Progenitor cell of endocrine pancreas (in vitro differentiated cells): ENCODE results near the gene PTK6. TPM values are rescaled to one million over a fixed set of nuclear protein-coding genes. Genes with fewer than 3 reads are reported as not detected.
"Not testable (repeated sequence)": the region's sequence is repeated elsewhere in the genome, so short reads cannot be mapped to it uniquely, and the experiment has no call there.

Experiments used
- DNase-seq: peaks from one replicate; pipeline ENCODE4 v3.0.0; 2021; ENCODE audit warnings: low spot score; ENCODE audit not compliant: unreplicated experiment
- H3K27ac Mint-ChIP-seq: 2 replicates; pipeline ENCODE4 v1.8.0; 2021; ENCODE audit warnings: mild to moderate bottlenecking, moderate library complexity, mixed read lengths
- H3K27me3 Mint-ChIP-seq: 2 replicates; pipeline ENCODE4 v1.8.0; 2021; ENCODE audit warnings: mixed read lengths
- H3K36me3 Mint-ChIP-seq: 2 replicates; pipeline ENCODE4 v1.8.0; 2022; ENCODE audit warnings: mixed read lengths; ENCODE audit not compliant: insufficient read depth
- H3K4me1 Mint-ChIP-seq: 2 replicates; pipeline ENCODE4 v1.8.0; 2021; ENCODE audit warnings: low read depth, mixed read lengths
- H3K4me3 Mint-ChIP-seq: 2 replicates; pipeline ENCODE4 v1.8.0; 2021; ENCODE audit warnings: low read depth, mild to moderate bottlenecking, moderate library complexity, mixed read lengths
- H3K9me3 Mint-ChIP-seq: 2 replicates; pipeline ENCODE4 v1.8.0; 2021; ENCODE audit warnings: low read depth, mixed read lengths
- total RNA-seq: library from RNA; stranded (reverse); gene quantifications from 2 replicates; pipeline ENCODE4 v1.2.1, GENCODE V29; 2021
- TF ChIP-seq, protein P1 (sequence below): fragments of 200-600 bp; sonication (generic); IDR thresholded peaks from one replicate; pipeline ENCODE4 v1.5.0; 2021; ENCODE audit warnings: antibody characterized with exemption, mild to moderate bottlenecking; ENCODE audit not compliant: unreplicated experiment

PTK6 gene
- total RNA-seq, 1 donor from 2014 or later, result 0.29 TPM

DNA sequence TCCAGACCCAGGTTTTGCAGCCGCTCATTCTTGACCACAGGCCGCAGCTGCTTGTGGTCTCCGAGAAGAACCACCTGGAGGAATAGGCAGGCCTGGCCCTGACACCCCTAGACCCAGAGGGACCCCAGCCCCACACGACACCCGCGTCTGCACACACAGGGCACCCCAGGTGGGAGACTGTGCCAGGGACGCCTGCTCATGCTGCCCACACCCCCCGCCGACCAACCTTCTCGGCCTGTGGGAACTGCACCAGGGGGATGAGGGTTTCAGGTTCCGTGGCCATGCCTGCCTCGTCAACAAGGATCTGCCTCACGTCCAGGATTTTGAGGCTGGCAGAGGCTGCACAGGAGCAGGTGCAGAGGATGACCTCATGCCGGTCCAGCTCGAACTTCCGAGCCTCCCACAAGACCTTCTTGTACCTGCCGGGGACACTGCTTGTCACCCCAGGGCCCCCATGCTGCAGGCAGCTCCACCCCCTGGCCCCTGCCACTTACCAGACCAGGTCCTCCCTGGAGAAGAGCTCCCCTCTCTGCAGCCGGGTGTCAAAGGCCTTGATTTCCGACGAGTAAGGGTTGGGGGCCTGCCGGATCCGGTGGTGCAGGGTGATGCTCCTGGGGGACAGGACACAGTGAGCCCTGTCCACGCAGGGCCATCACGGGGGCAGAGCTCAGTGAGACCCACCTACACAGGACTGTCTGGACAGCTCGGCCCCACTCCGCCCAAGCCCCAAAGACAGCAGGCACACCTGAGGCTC lies 23.9 kb upstream of the PTK6 start:
- no peak for DNase-seq
- Mint-ChIP-seq H3K9me3 (no peaks in the 10 kb centered on the region), H3K27ac (no peak overlapping the region), H3K4me3 (no peak overlapping the region), H3K27me3 (no peaks in the 10 kb centered on the region), H3K36me3 (peaks cover 3% of the 10 kb centered on the region), H3K4me1 (no peaks in the 10 kb centered on the region)
- TF ChIP-seq, protein P1, sequence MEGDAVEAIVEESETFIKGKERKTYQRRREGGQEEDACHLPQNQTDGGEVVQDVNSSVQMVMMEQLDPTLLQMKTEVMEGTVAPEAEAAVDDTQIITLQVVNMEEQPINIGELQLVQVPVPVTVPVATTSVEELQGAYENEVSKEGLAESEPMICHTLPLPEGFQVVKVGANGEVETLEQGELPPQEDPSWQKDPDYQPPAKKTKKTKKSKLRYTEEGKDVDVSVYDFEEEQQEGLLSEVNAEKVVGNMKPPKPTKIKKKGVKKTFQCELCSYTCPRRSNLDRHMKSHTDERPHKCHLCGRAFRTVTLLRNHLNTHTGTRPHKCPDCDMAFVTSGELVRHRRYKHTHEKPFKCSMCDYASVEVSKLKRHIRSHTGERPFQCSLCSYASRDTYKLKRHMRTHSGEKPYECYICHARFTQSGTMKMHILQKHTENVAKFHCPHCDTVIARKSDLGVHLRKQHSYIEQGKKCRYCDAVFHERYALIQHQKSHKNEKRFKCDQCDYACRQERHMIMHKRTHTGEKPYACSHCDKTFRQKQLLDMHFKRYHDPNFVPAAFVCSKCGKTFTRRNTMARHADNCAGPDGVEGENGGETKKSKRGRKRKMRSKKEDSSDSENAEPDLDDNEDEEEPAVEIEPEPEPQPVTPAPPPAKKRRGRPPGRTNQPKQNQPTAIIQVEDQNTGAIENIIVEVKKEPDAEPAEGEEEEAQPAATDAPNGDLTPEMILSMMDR, result no peak

DNA sequence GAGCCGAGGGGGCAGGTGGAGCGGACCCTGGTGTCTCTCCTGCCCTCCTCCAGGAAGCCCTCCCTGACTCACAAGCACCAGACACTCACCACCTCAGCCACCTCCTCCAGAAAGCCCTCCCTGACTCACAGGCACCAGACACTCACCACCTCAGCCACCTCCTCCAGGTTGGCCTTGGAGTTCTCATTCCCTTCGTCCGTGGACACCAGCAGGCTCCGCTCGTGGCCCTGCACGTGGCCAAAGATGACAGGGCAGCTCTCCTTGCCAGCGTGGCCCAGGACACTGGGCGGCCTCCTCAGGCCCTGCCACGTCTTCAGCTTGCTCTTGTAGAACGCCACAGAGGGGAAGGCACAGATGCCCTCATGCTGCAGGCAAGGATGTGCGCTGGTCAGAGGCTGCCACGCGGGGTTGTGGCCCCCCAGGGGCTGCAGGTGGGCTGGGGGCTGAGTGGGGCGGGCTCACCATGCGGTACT lies 23.2 kb upstream of the PTK6 start:
- peaks cover 3% of the 10 kb centered on the region for H3K36me3 Mint-ChIP-seq
- TF ChIP-seq, protein P1, result no peak
- no peak overlapping the region for H3K27ac Mint-ChIP-seq
- H3K4me3 Mint-ChIP-seq, result no peak overlapping the region
- H3K9me3 Mint-ChIP-seq, result no peaks in the 10 kb centered on the region
- H3K27me3 Mint-ChIP-seq, result no peaks in the 10 kb centered on the region
- DNase-seq, result no peak
- H3K4me1 Mint-ChIP-seq, result no peaks in the 10 kb centered on the region

DNA sequence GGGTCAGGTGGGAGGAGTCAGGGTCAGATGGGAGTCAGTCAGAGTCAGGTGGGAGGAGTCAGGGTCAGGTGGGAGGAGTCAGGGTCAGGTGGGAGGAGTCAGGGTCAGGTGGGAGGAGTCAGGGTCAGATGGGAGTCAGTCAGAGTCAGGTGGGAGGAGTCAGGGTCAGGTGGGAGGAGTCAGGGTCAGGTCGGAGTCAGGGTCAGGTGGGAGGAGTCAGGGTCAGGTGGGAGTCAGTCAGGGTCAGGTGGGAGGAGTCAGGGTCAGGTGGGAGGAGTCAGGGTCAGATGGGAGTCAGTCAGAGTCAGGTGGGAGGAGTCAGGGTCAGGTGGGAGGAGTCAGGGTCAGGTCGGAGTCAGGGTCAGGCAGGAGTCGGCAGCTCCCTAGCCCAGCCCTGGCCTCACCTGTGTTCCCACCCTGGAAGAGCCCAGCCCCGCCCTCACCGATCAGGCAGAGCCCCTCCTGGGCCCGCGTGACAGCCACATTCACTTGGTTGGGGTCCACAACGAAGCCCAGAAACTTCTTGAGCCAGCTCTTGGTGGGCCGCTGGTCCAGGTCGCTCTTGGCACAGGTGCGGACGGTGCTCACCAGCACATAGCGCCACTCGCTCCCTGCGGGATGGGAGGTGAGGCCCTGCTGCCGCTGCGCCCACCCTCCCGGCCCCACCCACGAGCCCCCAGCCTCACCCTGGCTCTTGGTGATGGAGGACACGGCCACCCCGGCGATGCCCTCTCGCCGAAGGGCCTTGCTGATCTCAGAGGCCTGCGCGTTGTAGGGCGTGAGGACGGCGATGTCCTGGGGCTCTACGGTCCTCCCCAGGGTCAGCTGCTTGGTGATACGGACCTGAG lies 22.5 kb upstream of the PTK6 start:
- H3K4me1 Mint-ChIP-seq, H3K9me3 Mint-ChIP-seq, H3K27me3 Mint-ChIP-seq, H3K36me3 Mint-ChIP-seq, DNase-seq, H3K27ac Mint-ChIP-seq, H3K4me3 Mint-ChIP-seq: not testable (repeated sequence)

DNA sequence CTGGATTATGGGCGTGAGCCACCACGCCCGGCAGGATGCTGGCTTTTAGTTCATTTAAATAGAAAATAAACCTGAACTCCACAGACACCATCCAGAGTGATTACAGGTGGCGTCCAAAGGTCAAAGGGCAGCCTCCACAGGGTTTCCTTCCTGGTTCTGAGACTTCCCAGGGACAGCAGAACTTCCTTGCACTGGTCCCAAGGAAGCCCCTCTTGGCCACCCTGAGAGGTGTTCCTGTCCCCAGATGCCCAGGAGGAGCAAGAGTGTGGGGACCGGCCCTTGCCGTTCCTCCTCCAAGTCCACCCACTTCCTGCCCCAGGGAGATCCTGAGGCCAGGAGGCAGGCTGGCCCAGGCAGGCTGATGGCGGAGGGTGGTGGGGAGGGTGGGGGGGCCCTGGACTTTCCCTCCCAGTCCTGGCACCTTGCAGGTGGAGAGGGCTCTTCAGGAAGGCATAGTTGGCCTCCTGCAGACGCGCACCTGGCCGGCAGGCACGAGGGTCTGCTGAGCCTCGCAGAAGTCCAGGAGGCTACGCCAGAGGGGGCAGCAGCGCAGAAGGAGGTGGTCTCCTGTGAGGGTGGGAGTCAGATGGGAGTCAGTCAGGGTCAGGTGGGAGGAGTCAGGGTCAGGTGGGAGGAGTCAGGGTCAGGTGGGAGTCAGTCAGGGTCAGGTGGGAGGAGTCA lies 21.8 kb upstream of the PTK6 start:
- no peaks in the 10 kb centered on the region for H3K4me1 Mint-ChIP-seq
- no peak for DNase-seq
- H3K36me3 Mint-ChIP-seq, result peaks cover 3% of the 10 kb centered on the region
- no peaks in the 10 kb centered on the region for H3K27me3 Mint-ChIP-seq
- no peak overlapping the region for H3K4me3 Mint-ChIP-seq
- TF ChIP-seq, protein P1, result no peak
- no peak overlapping the region for H3K27ac Mint-ChIP-seq
- H3K9me3 Mint-ChIP-seq, result no peaks in the 10 kb centered on the region

DNA sequence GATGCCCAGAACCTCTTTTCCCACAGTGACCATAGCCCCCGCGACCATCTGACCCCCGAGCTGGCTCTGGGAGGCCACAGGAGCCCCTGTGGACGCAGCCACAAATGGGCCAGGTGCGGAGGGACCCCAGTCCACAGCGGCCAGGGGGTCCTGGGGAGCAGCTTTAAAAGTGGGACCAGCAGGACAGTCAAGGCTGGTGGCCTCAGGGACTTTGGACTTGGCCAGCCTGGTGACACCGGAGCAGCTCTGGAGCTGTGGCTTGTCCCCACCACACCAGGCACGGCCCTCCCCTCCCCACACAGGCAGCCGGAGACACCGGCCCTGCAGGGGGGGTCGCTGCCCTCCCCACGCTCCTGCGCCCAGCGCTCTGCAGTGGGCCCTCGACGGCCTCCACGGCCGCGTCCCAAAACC lies 20.3 kb upstream of the PTK6 start:
- no peak overlapping the region for H3K4me3 Mint-ChIP-seq
- H3K4me1 Mint-ChIP-seq, result no peaks in the 10 kb centered on the region
- DNase-seq, result no peak
- no peak overlapping the region for H3K27ac Mint-ChIP-seq
- H3K36me3 Mint-ChIP-seq, result peaks cover 3% of the 10 kb centered on the region
- H3K9me3 Mint-ChIP-seq, result no peaks in the 10 kb centered on the region
- H3K27me3 Mint-ChIP-seq, result peaks cover 2% of the 10 kb centered on the region
- TF ChIP-seq, protein P1, result no peak
